Activated CD8-positive, alpha-beta T cell treated with anti-CD3 and anti-CD28 coated beads for 36 hours (primary cell): Measurements from ENCODE around the gene RPP14. TPM values are rescaled to one million over a fixed set of nuclear protein-coding genes. Genes with fewer than 3 reads are reported as not detected.
A peak's percentile ranks its signal among the peaks of the same experiment; 100 is the strongest.
"Not testable (repeated sequence)": the region's sequence is repeated elsewhere in the genome, so short reads cannot be mapped to it uniquely, and the experiment has no call there.

Source experiments
- ATAC-seq: fragments of 200-7000 bp; cut with Tn5 transposase; one replicate; pipeline ENCODE4 v1.10.0; 2021; ENCODE audit warnings: mild to moderate bottlenecking, moderate library complexity
- CTCF ChIA-PET: fragments of 350-600 bp; sonication (Branson Sonifier 250); formaldehyde crosslinking; loops from one replicate; lab custom pipeline; 2021; ENCODE audit warnings: antibody characterized with exemption; lab: Charles Lee
- POLR2A ChIA-PET: fragments of 350-600 bp; sonication (Branson Sonifier 250); formaldehyde crosslinking; loops from one replicate; lab custom pipeline; 2021; ENCODE audit warnings: antibody characterized with exemption; lab: Charles Lee
- DNase-seq: peaks from one replicate; pipeline ENCODE4 v3.0.0-alpha.2; 2020
- H3K27ac Mint-ChIP-seq: one replicate; pipeline ENCODE4 v1.8.0; 2021; ENCODE audit warnings: mild to moderate bottlenecking, mixed read lengths
- H3K27me3 Mint-ChIP-seq: one replicate; pipeline ENCODE4 v1.8.0; 2021; ENCODE audit warnings: mixed read lengths
- H3K36me3 Mint-ChIP-seq: one replicate; pipeline ENCODE4 v1.8.0; 2021; ENCODE audit warnings: low read depth, mixed read lengths
- H3K4me1 Mint-ChIP-seq: one replicate; pipeline ENCODE4 v1.8.0; 2021; ENCODE audit warnings: low read depth, mixed read lengths
- H3K4me3 Mint-ChIP-seq: one replicate; pipeline ENCODE4 v1.8.0; 2021; ENCODE audit warnings: mild to moderate bottlenecking, moderate library complexity, mixed read lengths
- H3K9me3 Mint-ChIP-seq: one replicate; pipeline ENCODE4 v1.8.0; 2021; ENCODE audit warnings: mixed read lengths
- intact Hi-C: fragments of 100-400 bp; cut with micrococcal nuclease; formaldehyde crosslinking; loops from one replicate; pipeline ENCODE4 v1.10.0; 2022
- total RNA-seq, 2 experiments: library from RNA; stranded (reverse); gene quantifications; one replicate each; pipeline ENCODE4 v1.2.3, GENCODE V29; 2021
- TF ChIP-seq, protein P1 (sequence below): fragments of 200-600 bp; IDR thresholded peaks from one replicate; pipeline ENCODE4 v1.8.0; 2022; ENCODE audit warnings: antibody characterized with exemption, mild to moderate bottlenecking

Gene RPP14
- total RNA-seq, 2 experiments from 2014 or later = 16.1 to 18.0 TPM

DNA sequence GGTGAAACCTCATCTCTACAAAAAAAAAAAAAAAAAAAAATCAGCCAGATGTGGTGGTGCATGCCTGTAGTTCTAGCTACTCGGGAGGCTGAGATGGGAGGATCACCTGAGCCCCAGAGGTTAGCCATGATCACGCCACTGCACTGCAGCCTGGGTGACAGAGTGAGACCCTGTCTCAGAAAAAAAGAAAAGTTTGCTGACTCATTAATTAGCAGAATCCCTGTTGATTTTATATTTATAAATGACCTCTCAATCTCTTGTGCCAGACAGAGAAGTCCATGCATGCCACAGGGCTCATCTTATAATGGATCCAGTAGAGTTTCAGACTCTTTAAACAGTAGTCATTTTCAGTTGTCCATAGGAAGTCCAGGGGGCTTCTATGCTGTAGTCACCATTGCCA lies 35.6 kb upstream of the RPP14 start:
- POLR2A ChIA-PET = no interaction called here
- no peaks in the 10 kb centered on the region for H3K9me3 Mint-ChIP-seq
- peaks cover 11% of the 10 kb centered on the region for H3K4me1 Mint-ChIP-seq
- no peak for ATAC-seq
- TF ChIP-seq, protein P1, sequence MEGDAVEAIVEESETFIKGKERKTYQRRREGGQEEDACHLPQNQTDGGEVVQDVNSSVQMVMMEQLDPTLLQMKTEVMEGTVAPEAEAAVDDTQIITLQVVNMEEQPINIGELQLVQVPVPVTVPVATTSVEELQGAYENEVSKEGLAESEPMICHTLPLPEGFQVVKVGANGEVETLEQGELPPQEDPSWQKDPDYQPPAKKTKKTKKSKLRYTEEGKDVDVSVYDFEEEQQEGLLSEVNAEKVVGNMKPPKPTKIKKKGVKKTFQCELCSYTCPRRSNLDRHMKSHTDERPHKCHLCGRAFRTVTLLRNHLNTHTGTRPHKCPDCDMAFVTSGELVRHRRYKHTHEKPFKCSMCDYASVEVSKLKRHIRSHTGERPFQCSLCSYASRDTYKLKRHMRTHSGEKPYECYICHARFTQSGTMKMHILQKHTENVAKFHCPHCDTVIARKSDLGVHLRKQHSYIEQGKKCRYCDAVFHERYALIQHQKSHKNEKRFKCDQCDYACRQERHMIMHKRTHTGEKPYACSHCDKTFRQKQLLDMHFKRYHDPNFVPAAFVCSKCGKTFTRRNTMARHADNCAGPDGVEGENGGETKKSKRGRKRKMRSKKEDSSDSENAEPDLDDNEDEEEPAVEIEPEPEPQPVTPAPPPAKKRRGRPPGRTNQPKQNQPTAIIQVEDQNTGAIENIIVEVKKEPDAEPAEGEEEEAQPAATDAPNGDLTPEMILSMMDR = no peak
- no peak overlapping the region for H3K4me3 Mint-ChIP-seq
- intact Hi-C loops = no loop called here
- no peak overlapping the region for H3K27ac Mint-ChIP-seq
- DNase-seq = no peak
- no peaks in the 10 kb centered on the region for H3K27me3 Mint-ChIP-seq
- peaks cover 10% of the 10 kb centered on the region for H3K36me3 Mint-ChIP-seq
- CTCF ChIA-PET = interaction anchor here (0.8 kb wide), 1 partner anchor 29 kb away, joined by 3 read pairs; no protein-coding TSS in a partner anchor

DNA sequence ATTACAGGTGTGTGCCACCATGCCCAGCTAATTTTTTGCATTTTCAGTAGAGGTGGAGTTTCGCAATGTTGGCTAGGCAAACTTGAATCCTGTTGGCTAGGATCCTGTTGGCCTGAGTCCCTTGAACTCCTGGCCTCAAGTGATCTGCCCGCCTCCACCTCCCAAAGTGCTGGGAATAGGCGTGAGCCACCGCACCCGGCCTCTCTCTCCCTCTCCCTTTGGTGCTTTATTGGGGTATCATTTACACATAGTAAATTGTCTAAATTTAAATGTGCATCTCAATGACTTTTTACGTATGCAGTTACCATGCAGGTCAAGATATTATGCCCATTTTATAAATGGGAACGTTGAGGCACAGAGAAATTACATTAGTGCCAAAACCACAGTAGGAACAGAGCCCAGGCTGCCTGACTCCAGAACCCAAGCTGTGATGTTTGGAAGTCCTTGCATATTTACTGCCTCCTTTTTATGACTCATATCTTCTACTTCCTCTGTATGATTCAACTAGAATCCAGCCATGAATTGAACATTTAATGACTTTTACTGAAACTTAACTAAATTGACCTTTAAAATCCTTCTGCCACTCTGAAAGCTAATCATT lies 34.0 kb upstream of the RPP14 start:
- no peak overlapping the region for H3K4me3 Mint-ChIP-seq
- ATAC-seq = peak; percentile 92

GRCh38 chr3:58272891-58273290 lies 33.2 kb upstream of the RPP14 start:
- Mint-ChIP-seq H3K4me1 (peaks cover 11% of the 10 kb centered on the region), H3K4me3 (no peak overlapping the region), H3K9me3 (peaks cover 2% of the 10 kb centered on the region), H3K27me3 (no peaks in the 10 kb centered on the region), H3K36me3 (peaks cover 25% of the 10 kb centered on the region), H3K27ac (peak overlapping the region; percentile 46)
- DNase-seq (no peak), ATAC-seq (no peak)
- CTCF ChIA-PET = no interaction called here
- TF ChIP-seq, protein P1 = no peak
- intact Hi-C loops = no loop called here
- POLR2A ChIA-PET = interaction anchor here (0.6 kb wide), 1 partner anchor 200 kb away, joined by 3 read pairs; no protein-coding TSS in a partner anchor

More for the DNA sequence above, 34.0 kb upstream of the RPP14 start:
- intact Hi-C loops = no loop called here
- Mint-ChIP-seq H3K4me1 (peaks cover 11% of the 10 kb centered on the region), H3K27ac (peak overlapping the region; percentile 69), H3K27me3 (no peaks in the 10 kb centered on the region), H3K36me3 (peaks cover 23% of the 10 kb centered on the region), H3K9me3 (peaks cover 2% of the 10 kb centered on the region)
- peak; percentile 17 for DNase-seq
- TF ChIP-seq, protein P1 = no peak
- POLR2A ChIA-PET = no interaction called here
- CTCF ChIA-PET = interaction anchor here (0.8 to 1.6 kb wide), 2 partner anchors 35 to 220 kb away, joined by 3 to 9 read pairs; partner anchors contain the start of genes HTD2, KCTD6 and RPP14

DNA sequence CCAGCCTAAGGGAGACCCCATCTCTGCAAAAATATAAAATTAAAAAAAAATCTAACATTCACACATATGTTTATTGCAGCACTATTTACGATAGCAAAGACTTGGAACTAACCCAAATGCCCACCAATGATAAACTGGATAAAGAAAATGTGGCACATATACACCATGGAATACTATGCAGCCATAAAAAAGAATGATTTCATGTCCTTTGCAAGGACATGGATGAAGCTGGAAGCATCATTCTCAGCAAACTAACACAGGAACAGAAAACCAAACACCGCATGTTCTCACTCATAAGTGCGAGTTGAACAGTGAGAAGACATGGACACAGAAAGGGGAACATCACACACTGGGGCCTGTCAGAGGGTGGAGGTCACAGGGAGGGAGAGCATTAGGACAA lies 32.7 kb upstream of the RPP14 start:
- DNase-seq, H3K9me3 Mint-ChIP-seq, H3K27me3 Mint-ChIP-seq, H3K27ac Mint-ChIP-seq, intact Hi-C loops, CTCF ChIA-PET, H3K4me3 Mint-ChIP-seq, ATAC-seq: not testable (repeated sequence)
- POLR2A ChIA-PET = interaction anchor here (0.6 kb wide), 1 partner anchor 200 kb away, joined by 3 read pairs; no protein-coding TSS in a partner anchor
- Mint-ChIP-seq H3K36me3 (peaks cover 25% of the 10 kb centered on the region), H3K4me1 (peaks cover 11% of the 10 kb centered on the region)

DNA sequence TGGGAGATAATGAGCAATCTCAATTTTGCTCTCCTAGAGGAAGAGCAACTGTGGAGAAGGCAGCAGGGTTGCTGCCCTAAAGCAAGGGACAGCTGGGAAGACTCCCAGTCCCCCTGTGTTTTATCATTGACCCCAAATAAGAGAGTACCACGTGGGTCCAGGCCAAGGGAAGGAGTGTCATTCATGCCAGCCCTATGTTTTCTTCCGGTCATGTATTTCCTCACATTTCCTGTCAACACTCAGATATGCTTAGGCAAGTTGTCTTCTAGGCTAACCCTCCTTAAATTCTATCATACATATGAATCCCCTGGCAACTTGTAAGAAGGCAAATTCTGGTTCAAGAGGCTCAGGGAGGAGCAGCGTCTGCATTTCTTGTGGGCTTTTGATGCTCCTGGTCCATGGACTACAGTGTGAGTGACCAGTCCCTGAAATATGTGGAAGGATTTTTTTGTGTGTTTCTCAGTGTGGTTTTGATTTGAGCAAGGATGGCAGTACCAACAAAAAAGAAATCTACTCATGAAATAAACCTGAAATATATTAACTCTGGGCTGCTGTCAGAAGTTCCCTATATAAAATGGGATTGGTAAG lies 31.9 kb upstream of the RPP14 start:
- Mint-ChIP-seq H3K36me3 (peaks cover 30% of the 10 kb centered on the region), H3K9me3 (peaks cover 2% of the 10 kb centered on the region), H3K4me3 (no peak overlapping the region), H3K27ac (no peak overlapping the region), H3K4me1 (peaks cover 11% of the 10 kb centered on the region), H3K27me3 (no peaks in the 10 kb centered on the region)
- TF ChIP-seq, protein P1 = no peak
- DNase-seq (no peak), ATAC-seq (no peak)
- CTCF ChIA-PET = interaction anchor here (1.3 kb wide), 1 partner anchor 21 kb away, joined by 4 read pairs; no protein-coding TSS in a partner anchor
- intact Hi-C loops = no loop called here
- POLR2A ChIA-PET = no interaction called here
